Liver (tissue), 9 donors: Measurements from ENCODE around the gene ANKMY1. TPM values are rescaled to one million over a fixed set of nuclear protein-coding genes. Genes with fewer than 3 reads are reported as not detected.

ENCODE experiments used
- DNase-seq: peaks from one replicate; pipeline ENCODE4 v3.0.0-alpha.2; 2017; ENCODE audit warnings: low spot score
- H3K27ac ChIP-seq, 2 donors: one replicate each; pipeline ENCODE4 v1.7.0; 2013; ENCODE audit warnings: inconsistent platforms in 2 of 2, low read length in 2 of 2, control low read depth in 1 of 2, low read depth in 1 of 2, mild to moderate bottlenecking in 1 of 2
- H3K27me3 ChIP-seq, 4 donors: one replicate each; pipeline versions ENCODE4 v1.6.1 to v1.7.0; 2013; ENCODE audit warnings: low read length in 3 of 4, inconsistent platforms in 1 of 4, mild to moderate bottlenecking in 1 of 4, moderate library complexity in 1 of 4; ENCODE audit not compliant: control insufficient read depth in 4 of 4, insufficient read depth in 4 of 4
- H3K36me3 ChIP-seq, 4 donors: one replicate each; pipeline versions ENCODE4 v1.6.1 to v1.7.0; 2013; ENCODE audit warnings: low read length in 3 of 4, mild to moderate bottlenecking in 3 of 4, low read depth in 1 of 4, moderate library complexity in 1 of 4; ENCODE audit not compliant: control insufficient read depth in 4 of 4, insufficient read depth in 3 of 4
- H3K4me1 ChIP-seq, 4 donors: one replicate each; pipeline versions ENCODE4 v1.6.1 to v1.7.0; 2013; ENCODE audit warnings: low read length in 3 of 4, mild to moderate bottlenecking in 3 of 4, moderate library complexity in 1 of 4; ENCODE audit not compliant: control insufficient read depth in 4 of 4, insufficient read depth in 4 of 4
- H3K4me3 ChIP-seq, 3 donors: one replicate each; pipeline versions ENCODE4 v1.6.1 to v1.7.0; 2013; ENCODE audit warnings: low read length in 3 of 3, control low read depth in 1 of 3, low read depth in 1 of 3, mild to moderate bottlenecking in 1 of 3
- H3K9ac ChIP-seq, 2 donors: one replicate each; pipeline ENCODE4 v1.7.0; 2013; ENCODE audit warnings: low read length in 2 of 2, mild to moderate bottlenecking in 2 of 2, moderate library complexity in 2 of 2, control low read depth in 1 of 2, low read depth in 1 of 2
- H3K9me3 ChIP-seq, 4 donors: one replicate each; pipeline versions ENCODE4 v1.6.1 to v1.7.0; 2013; ENCODE audit warnings: low read length in 3 of 4; ENCODE audit not compliant: control insufficient read depth in 4 of 4
- ATF3 ChIP-seq: IDR thresholded peaks from 2 replicates; pipeline ENCODE4 v1.6.1; 2016; ENCODE audit warnings: antibody characterized with exemption
- CTCF ChIP-seq: fragments of 150-350 bp; IDR thresholded peaks from 2 replicates; pipeline ENCODE4 v1.5.1; 2017; ENCODE audit warnings: improper control_type of control experiment, low read depth, low read length; ENCODE audit not compliant: missing input control
- EGR1 ChIP-seq, 2 donors: IDR thresholded peaks; 2 replicates each; pipeline ENCODE4 v1.6.1; 2016 to 2018; ENCODE audit warnings: antibody characterized with exemption in 2 of 2, low read depth in 2 of 2
- FOXA2 ChIP-seq: IDR thresholded peaks from 2 replicates; pipeline ENCODE4 v1.6.1; 2016; ENCODE audit warnings: antibody characterized with exemption
- GABPA ChIP-seq, 2 donors: IDR thresholded peaks in 1 of 2; conservative IDR thresholded peaks in 1 of 2; 2 replicates each; pipeline ENCODE4 v1.6.1; 2016; ENCODE audit warnings: antibody characterized with exemption in 2 of 2, mild to moderate bottlenecking in 1 of 2, moderate library complexity in 1 of 2
- HNF4A ChIP-seq, 2 donors: conservative IDR thresholded peaks; 2 replicates each; pipeline ENCODE4 v1.6.1; 2016; ENCODE audit warnings: antibody characterized with exemption in 2 of 2, mild to moderate bottlenecking in 2 of 2
- HNF4G ChIP-seq: IDR thresholded peaks from 2 replicates; pipeline ENCODE4 v1.6.1; 2016; ENCODE audit warnings: antibody characterized with exemption
- JUND ChIP-seq, 2 donors: IDR thresholded peaks; 2 replicates each; pipeline ENCODE4 v1.6.1; 2016; ENCODE audit warnings: antibody characterized with exemption in 2 of 2
- MAX ChIP-seq: IDR thresholded peaks from 2 replicates; pipeline ENCODE4 v1.6.1; 2016; ENCODE audit warnings: antibody characterized with exemption
- NR2F2 ChIP-seq: IDR thresholded peaks from 2 replicates; pipeline ENCODE4 v1.6.1; 2016; ENCODE audit warnings: antibody characterized with exemption
- RXRA ChIP-seq, 2 donors: IDR thresholded peaks; 2 replicates each; pipeline ENCODE4 v1.6.1; 2017 to 2018; ENCODE audit warnings: antibody characterized with exemption in 2 of 2, mild to moderate bottlenecking in 1 of 2
- SP1 ChIP-seq: IDR thresholded peaks from 2 replicates; pipeline ENCODE4 v1.6.1; 2018; ENCODE audit warnings: antibody characterized with exemption, mild to moderate bottlenecking
- TAF1 ChIP-seq: conservative IDR thresholded peaks from 2 replicates; pipeline ENCODE4 v1.6.1; 2016; ENCODE audit warnings: antibody characterized with exemption, mild to moderate bottlenecking
- YY1 ChIP-seq: IDR thresholded peaks from 2 replicates; pipeline ENCODE4 v1.6.1; 2016; ENCODE audit warnings: antibody characterized with exemption, mild to moderate bottlenecking
- WGBS: extraction: QIAGEN DNeasy Blood & Tissue Kit; methylation state at CpG from one replicate; pipeline ENCODE4 v1.1.7; 2013; 5-methylcytosine and 5-hydroxymethylcytosine counted together
- polyA plus RNA-seq, 2 donors: library from polyadenylated mRNA; stranded (reverse) in 1 of 2; unstranded in 1 of 2; fragments of 200-250 nt in 1 of 2; fragments of >200 nt in 1 of 2; fragmentation: Nextera tagmentation in 1 of 2; extraction: Ambion mirVana in 1 of 2; gene quantifications; one replicate each; pipeline versions ENCODE4 v1.2.1 to v1.2.3, GENCODE V29; 2013 to 2015
- total RNA-seq, 2 donors: library from RNA; depleted of rRNA; stranded (reverse); fragments of >200 nt; gene quantifications; one replicate each; pipeline ENCODE4 v1.2.3, GENCODE V29; 2014
- TF ChIP-seq, protein P1 (sequence below): IDR thresholded peaks from 2 replicates; pipeline ENCODE4 v1.6.1; 2016; ENCODE audit warnings: antibody characterized with exemption
- TF ChIP-seq, protein P2 (sequence below): IDR thresholded peaks from 2 replicates; pipeline ENCODE4 v1.6.1; 2016; ENCODE audit warnings: antibody characterized with exemption, mild to moderate bottlenecking
- donor health status: healthy.
- donor health status: healthy.
- donor health status: healthy.
- donor health status: healthy.
- donor health status: healthy.

ANKMY1 gene
- total and polyA plus RNA-seq, 4 donors: 2.5 to 12.8 (median 4.2) TPM

- Histone ChIP-seq H3K27ac (no peak overlapping the region), H3K9me3 (no peaks in the 10 kb centered on the region), H3K27me3 (no peaks in the 10 kb centered on the region), H3K4me1 (peaks cover 15 to 45% (median 32%) of the 10 kb centered on the region in 4 donors), H3K9ac (no peak overlapping the region), H3K36me3 (peaks cover 0 to 6% (median 4%) of the 10 kb centered on the region in 4 donors), H3K4me3 (no peak overlapping the region)
- no peak for DNase-seq
- WGBS: 98% methylated on average over 21 of the region's 21 CpGs
- no peak for TF ChIP-seq YY1
- TF ChIP-seq, protein P1, sequence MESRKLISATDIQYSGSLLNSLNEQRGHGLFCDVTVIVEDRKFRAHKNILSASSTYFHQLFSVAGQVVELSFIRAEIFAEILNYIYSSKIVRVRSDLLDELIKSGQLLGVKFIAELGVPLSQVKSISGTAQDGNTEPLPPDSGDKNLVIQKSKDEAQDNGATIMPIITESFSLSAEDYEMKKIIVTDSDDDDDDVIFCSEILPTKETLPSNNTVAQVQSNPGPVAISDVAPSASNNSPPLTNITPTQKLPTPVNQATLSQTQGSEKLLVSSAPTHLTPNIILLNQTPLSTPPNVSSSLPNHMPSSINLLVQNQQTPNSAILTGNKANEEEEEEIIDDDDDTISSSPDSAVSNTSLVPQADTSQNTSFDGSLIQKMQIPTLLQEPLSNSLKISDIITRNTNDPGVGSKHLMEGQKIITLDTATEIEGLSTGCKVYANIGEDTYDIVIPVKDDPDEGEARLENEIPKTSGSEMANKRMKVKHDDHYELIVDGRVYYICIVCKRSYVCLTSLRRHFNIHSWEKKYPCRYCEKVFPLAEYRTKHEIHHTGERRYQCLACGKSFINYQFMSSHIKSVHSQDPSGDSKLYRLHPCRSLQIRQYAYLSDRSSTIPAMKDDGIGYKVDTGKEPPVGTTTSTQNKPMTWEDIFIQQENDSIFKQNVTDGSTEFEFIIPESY: no peak
- no peak for TF ChIP-seq MAX
- no peak for TF ChIP-seq FOXA2
- TF ChIP-seq GABPA (IDR thresholded peaks at IDR 0.05 in 1 of 2, conservative IDR thresholded peaks at IDR 0.05 in 1 of 2): no peak
- TF ChIP-seq, protein P2, sequence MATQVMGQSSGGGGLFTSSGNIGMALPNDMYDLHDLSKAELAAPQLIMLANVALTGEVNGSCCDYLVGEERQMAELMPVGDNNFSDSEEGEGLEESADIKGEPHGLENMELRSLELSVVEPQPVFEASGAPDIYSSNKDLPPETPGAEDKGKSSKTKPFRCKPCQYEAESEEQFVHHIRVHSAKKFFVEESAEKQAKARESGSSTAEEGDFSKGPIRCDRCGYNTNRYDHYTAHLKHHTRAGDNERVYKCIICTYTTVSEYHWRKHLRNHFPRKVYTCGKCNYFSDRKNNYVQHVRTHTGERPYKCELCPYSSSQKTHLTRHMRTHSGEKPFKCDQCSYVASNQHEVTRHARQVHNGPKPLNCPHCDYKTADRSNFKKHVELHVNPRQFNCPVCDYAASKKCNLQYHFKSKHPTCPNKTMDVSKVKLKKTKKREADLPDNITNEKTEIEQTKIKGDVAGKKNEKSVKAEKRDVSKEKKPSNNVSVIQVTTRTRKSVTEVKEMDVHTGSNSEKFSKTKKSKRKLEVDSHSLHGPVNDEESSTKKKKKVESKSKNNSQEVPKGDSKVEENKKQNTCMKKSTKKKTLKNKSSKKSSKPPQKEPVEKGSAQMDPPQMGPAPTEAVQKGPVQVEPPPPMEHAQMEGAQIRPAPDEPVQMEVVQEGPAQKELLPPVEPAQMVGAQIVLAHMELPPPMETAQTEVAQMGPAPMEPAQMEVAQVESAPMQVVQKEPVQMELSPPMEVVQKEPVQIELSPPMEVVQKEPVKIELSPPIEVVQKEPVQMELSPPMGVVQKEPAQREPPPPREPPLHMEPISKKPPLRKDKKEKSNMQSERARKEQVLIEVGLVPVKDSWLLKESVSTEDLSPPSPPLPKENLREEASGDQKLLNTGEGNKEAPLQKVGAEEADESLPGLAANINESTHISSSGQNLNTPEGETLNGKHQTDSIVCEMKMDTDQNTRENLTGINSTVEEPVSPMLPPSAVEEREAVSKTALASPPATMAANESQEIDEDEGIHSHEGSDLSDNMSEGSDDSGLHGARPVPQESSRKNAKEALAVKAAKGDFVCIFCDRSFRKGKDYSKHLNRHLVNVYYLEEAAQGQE: no peak
- no peak for TF ChIP-seq EGR1 (IDR thresholded peaks at IDR 0.05; ENCODE audit: low read depth in 2 of 2)
- TF ChIP-seq RXRA (IDR thresholded peaks at IDR 0.05): no peak
- TF ChIP-seq TAF1: no peak
- TF ChIP-seq CTCF: no peak
- TF ChIP-seq HNF4A (conservative IDR thresholded peaks at IDR 0.05): no peak
- no peak for TF ChIP-seq HNF4G
- no peak for TF ChIP-seq SP1
- no peak for TF ChIP-seq ATF3
- TF ChIP-seq JUND (IDR thresholded peaks at IDR 0.05): no peak
- no peak for TF ChIP-seq NR2F2
Observed at GRCh38 chr2:240590681-240591111, 32.9 kb upstream of the ANKMY1 start.
